Raji (cell line): ENCODE data around the gene ARIH2.
A peak's percentile ranks its signal among the peaks of the same experiment; 100 is the strongest.

Experiments used
- POLR2A ChIP-seq: IDR thresholded peaks from 2 replicates; pipeline ENCODE4 v1.6.1; 2011; ENCODE audit warnings: low read depth, low read length, control low read depth; ENCODE audit not compliant: insufficient read depth

ARIH2 gene

GRCh38 chr3:48919215-48920138, 835 bp downstream of the ARIH2 start:
- peak; percentile 67 for TF ChIP-seq POLR2A

- no peak for TF ChIP-seq POLR2A
Observed at GRCh38 chr3:48926425-48927392, 8.1 kb downstream of the ARIH2 start.

GRCh38 chr3:48927928-48928327, 9.3 kb downstream of the ARIH2 start:
- TF ChIP-seq POLR2A, result no peak

- TF ChIP-seq POLR2A, result no peak
Observed at GRCh38 chr3:48928679-48929078, 10.0 kb downstream of the ARIH2 start.

GRCh38 chr3:48929358-48930035, 10.9 kb downstream of the ARIH2 start:
- TF ChIP-seq POLR2A, result no peak

- TF ChIP-seq POLR2A, result no peak
Observed at GRCh38 chr3:48930590-48930989, 11.9 kb downstream of the ARIH2 start.

GRCh38 chr3:48931944-48932580, 13.4 kb downstream of the ARIH2 start:
- TF ChIP-seq POLR2A, result no peak

- TF ChIP-seq POLR2A, result no peak
Observed at GRCh38 chr3:48934333-48934991, 15.8 kb downstream of the ARIH2 start.

- no peak for TF ChIP-seq POLR2A
Observed at GRCh38 chr3:48935530-48935929, 16.9 kb downstream of the ARIH2 start.

GRCh38 chr3:48938156-48938555, 19.5 kb downstream of the ARIH2 start:
- TF ChIP-seq POLR2A, result no peak

GRCh38 chr3:48938689-48939088, 20.0 kb downstream of the ARIH2 start:
- no peak for TF ChIP-seq POLR2A

GRCh38 chr3:48945432-48945831, 26.8 kb downstream of the ARIH2 start:
- TF ChIP-seq POLR2A, result no peak

- TF ChIP-seq POLR2A, result no peak
Observed at GRCh38 chr3:48945891-48946549, 27.4 kb downstream of the ARIH2 start.

- no peak for TF ChIP-seq POLR2A
Observed at GRCh38 chr3:48949376-48949717, 30.7 kb downstream of the ARIH2 start.
